H1 (cell line): ENCODE measurements around the gene PTPRG. TPM values are rescaled to one million over a fixed set of nuclear protein-coding genes. Genes with fewer than 3 reads are reported as not detected.

Source experiments
- CTCF ChIA-PET: fragments of 300-600 bp; sonication (Branson Sonifier 250); formaldehyde crosslinking; loops from one replicate; lab custom pipeline; 2021; ENCODE audit not compliant: partially characterized antibody; lab: Charles Lee
- POLR2A ChIA-PET: fragments of 300-600 bp; sonication (Branson Sonifier 250); formaldehyde crosslinking; loops from one replicate; lab custom pipeline; 2021; ENCODE audit warnings: inconsistent platforms; ENCODE audit not compliant: partially characterized antibody; lab: Charles Lee
- DNase-seq, 2 experiments: peaks; one replicate each; pipeline versions ENCODE4 v3.0.0 to v3.0.0-alpha.2; 2010 to 2022; ENCODE audit warnings: low spot score in 2 of 2, low read depth in 1 of 2, mixed read lengths in 1 of 2
- FAIRE-seq: peaks from 2 replicates; lab custom pipeline; 2011; peaks lifted over from hg19 to GRCh38; lab: Jason Lieb, UNC
- H2AFZ ChIP-seq: 2 replicates; pipeline ENCODE4 v1.8.1; 2012; ENCODE audit warnings: low read length, inconsistent platforms
- H2AK5ac ChIP-seq: 2 replicates; pipeline ENCODE4 v1.6.1; 2013; ENCODE audit warnings: low read depth, low read length
- H2BK120ac ChIP-seq: replicated peaks from 2 replicates; pipeline ENCODE3; 2013; ENCODE audit warnings: low read depth, low read length, inconsistent platforms
- H2BK12ac ChIP-seq: 2 replicates; pipeline ENCODE4 v1.6.1; 2013; ENCODE audit warnings: low read depth, low read length
- H2BK15ac ChIP-seq: 2 replicates; pipeline ENCODE4 v1.6.1; 2013; ENCODE audit warnings: low read length
- H2BK20ac ChIP-seq: 2 replicates; pipeline ENCODE4 v1.6.1; 2013; ENCODE audit warnings: low read length
- H2BK5ac ChIP-seq: 2 replicates; pipeline ENCODE4 v1.6.1; 2013; ENCODE audit warnings: low read depth, low read length
- H3K14ac ChIP-seq: 2 replicates; pipeline ENCODE4 v1.6.1; 2013; ENCODE audit warnings: inconsistent platforms; ENCODE audit not compliant: insufficient read length
- H3K18ac ChIP-seq: 2 replicates; pipeline ENCODE4 v1.6.1; 2013; ENCODE audit warnings: low read length; ENCODE audit errors: extremely low read depth
- H3K23ac ChIP-seq: 2 replicates; pipeline ENCODE4 v1.6.1; 2013; ENCODE audit warnings: inconsistent platforms; ENCODE audit not compliant: insufficient read length
- H3K23me2 ChIP-seq: 2 replicates; pipeline ENCODE4 v1.6.1; 2013; ENCODE audit warnings: low read depth, low read length
- H3K27ac ChIP-seq: 2 replicates; pipeline ENCODE4 v1.6.1; 2011; ENCODE audit warnings: low read depth, low read length, inconsistent platforms
- H3K27me3 ChIP-seq, 4 experiments: replicated peaks in 1 of 4; 1 replicate in 1 of 4; 2 replicates in 3 of 4; pipeline versions ENCODE4 v1.6.1 to v1.8.1; 2011 to 2013; ENCODE audit warnings: low read length in 3 of 4, mild to moderate bottlenecking in 3 of 4, inconsistent platforms in 2 of 4, mixed read lengths in 2 of 4, moderate library complexity in 1 of 4; ENCODE audit not compliant: control insufficient read depth in 3 of 4, insufficient read depth in 3 of 4; ENCODE audit errors: extremely low read depth in 1 of 4
- H3K36me3 ChIP-seq, 4 experiments: 2 replicates each; pipeline versions ENCODE4 v1.6.1 to v1.8.1; 2011 to 2013; ENCODE audit warnings: mild to moderate bottlenecking in 4 of 4, low read length in 3 of 4, moderate library complexity in 2 of 4, control low read depth in 1 of 4, inconsistent platforms in 1 of 4; ENCODE audit not compliant: insufficient read depth in 4 of 4, control insufficient read depth in 2 of 4
- H3K4ac ChIP-seq: replicated peaks from 2 replicates; pipeline ENCODE3; 2013; ENCODE audit warnings: low read length, low read depth, mixed read lengths, inconsistent platforms; ENCODE audit not compliant: insufficient read length
- H3K4me1 ChIP-seq, 4 experiments: replicated peaks in 1 of 4; 1 replicate in 1 of 4; 2 replicates in 3 of 4; pipeline versions ENCODE4 v1.6.1 to v1.8.1; 2011 to 2013; ENCODE audit warnings: low read length in 3 of 4, inconsistent platforms in 2 of 4, mixed read lengths in 1 of 4; ENCODE audit not compliant: insufficient read depth in 4 of 4, control insufficient read depth in 3 of 4
- H3K4me2 ChIP-seq, 2 experiments: 2 replicates each; pipeline versions ENCODE4 v1.6.1 to v1.8.1; 2011 to 2013; ENCODE audit warnings: low read depth in 2 of 2, low read length in 2 of 2, control low read depth in 1 of 2, inconsistent platforms in 1 of 2, mild to moderate bottlenecking in 1 of 2; ENCODE audit not compliant: insufficient read depth in 1 of 2
- H3K4me3 ChIP-seq, 4 experiments: fragments of 200-600, 300-600 bp in 1 of 4; sonication (generic), shearing (Covaris generic), sonication (Bioruptor Twin) in 1 of 4; 2 replicates each; pipeline versions ENCODE4 v1.5.1 to v1.8.1; 2011 to 2016; ENCODE audit warnings: low read length in 4 of 4, low read depth in 3 of 4, control low read depth in 2 of 4, inconsistent platforms in 2 of 4, mild to moderate bottlenecking in 2 of 4, mixed read lengths in 1 of 4, moderate library complexity in 1 of 4; ENCODE audit not compliant: insufficient read depth in 2 of 4; ENCODE audit errors: extremely low read depth in 1 of 4
- H3K56ac ChIP-seq: replicated peaks from 2 replicates; pipeline ENCODE3; 2013; ENCODE audit warnings: low read depth, mild to moderate bottlenecking, mixed read lengths, low read length, inconsistent platforms; ENCODE audit not compliant: insufficient read length
- H3K79me1 ChIP-seq: 2 replicates; pipeline ENCODE4 v1.6.1; 2013; ENCODE audit warnings: low read depth, low read length, control low read depth
- H3K79me2 ChIP-seq, 2 experiments: 2 replicates each; pipeline versions ENCODE4 v1.6.1 to v1.8.1; 2012 to 2013; ENCODE audit warnings: low read length in 2 of 2, mild to moderate bottlenecking in 2 of 2, inconsistent platforms in 1 of 2; ENCODE audit not compliant: insufficient read depth in 2 of 2, control insufficient read depth in 1 of 2
- H3K9ac ChIP-seq, 4 experiments: replicated peaks in 1 of 4; 1 replicate in 1 of 4; 2 replicates in 3 of 4; pipeline versions ENCODE4 v1.6.1 to v1.8.1; 2011 to 2013; ENCODE audit warnings: low read depth in 3 of 4, low read length in 3 of 4, control low read depth in 2 of 4, mild to moderate bottlenecking in 2 of 4, moderate library complexity in 2 of 4, inconsistent platforms in 1 of 4; ENCODE audit errors: extremely low read depth in 1 of 4
- H3K9me3 ChIP-seq, 2 experiments: 2 replicates each; pipeline versions ENCODE4 v1.6.1 to v1.8.1; 2012 to 2013; ENCODE audit warnings: mild to moderate bottlenecking in 2 of 2, moderate library complexity in 2 of 2, control low read depth in 1 of 2, inconsistent platforms in 1 of 2, low read depth in 1 of 2, low read length in 1 of 2, mixed read lengths in 1 of 2; ENCODE audit not compliant: insufficient read depth in 2 of 2
- H4K20me1 ChIP-seq, 2 experiments: replicated peaks in 1 of 2; 2 replicates each; pipeline versions ENCODE3 to v1.8.1; 2011 to 2013; ENCODE audit warnings: inconsistent platforms in 2 of 2, low read length in 2 of 2, mild to moderate bottlenecking in 1 of 2; ENCODE audit not compliant: insufficient read depth in 2 of 2, control insufficient read depth in 1 of 2
- H4K5ac ChIP-seq: 2 replicates; pipeline ENCODE4 v1.6.1; 2013; ENCODE audit warnings: low read length, low read depth, mixed read lengths, inconsistent platforms; ENCODE audit not compliant: insufficient read length
- H4K8ac ChIP-seq: 2 replicates; pipeline ENCODE4 v1.8.0; 2013; ENCODE audit warnings: mild to moderate bottlenecking, moderate library complexity, low read length, inconsistent platforms; ENCODE audit not compliant: insufficient read depth; ENCODE audit errors: extremely low read depth
- H4K91ac ChIP-seq: replicated peaks from 2 replicates; pipeline ENCODE3; 2013; ENCODE audit warnings: low read length, mixed read lengths, inconsistent platforms; ENCODE audit not compliant: insufficient read length
- CEBPB ChIP-seq: IDR thresholded peaks from 2 replicates; pipeline ENCODE4 v1.6.1; 2012; ENCODE audit warnings: low read depth, low read length
- CHD1 ChIP-seq: IDR thresholded peaks from 2 replicates; pipeline ENCODE4 v1.6.1; 2012; ENCODE audit warnings: low read depth, low read length, improper control_type of control experiment
- EGR1 ChIP-seq: IDR thresholded peaks from 2 replicates; pipeline ENCODE4 v1.6.1; 2011; ENCODE audit warnings: low read depth, low read length, borderline replicate concordance
- EP300 ChIP-seq, 2 experiments: IDR thresholded peaks; 1 replicate in 1 of 2; 2 replicates in 1 of 2; pipeline ENCODE4 v1.6.1; 2011 to 2012; ENCODE audit warnings: low read depth in 2 of 2, low read length in 2 of 2, mild to moderate bottlenecking in 2 of 2, borderline replicate concordance in 1 of 2, inconsistent platforms in 1 of 2, moderate library complexity in 1 of 2
- HDAC2 ChIP-seq, 2 experiments: fragments of 300-600 bp in 1 of 2; sonication (generic) in 1 of 2; IDR thresholded peaks; 2 replicates each; pipeline ENCODE4 v1.6.1; 2011 to 2012; ENCODE audit warnings: low read depth in 2 of 2, low read length in 2 of 2, mild to moderate bottlenecking in 2 of 2, moderate library complexity in 2 of 2, borderline replicate concordance in 1 of 2, inconsistent platforms in 1 of 2
- MAFK ChIP-seq: IDR thresholded peaks from 2 replicates; pipeline ENCODE4 v1.6.1; 2012; ENCODE audit warnings: low read depth, mild to moderate bottlenecking, improper control_type of control experiment, low read length
- POLR2AphosphoS5 ChIP-seq: IDR thresholded peaks from 2 replicates; pipeline ENCODE4 v1.6.1; 2011; ENCODE audit warnings: low read depth, low read length
- RBBP5 ChIP-seq: IDR thresholded peaks from 2 replicates; pipeline ENCODE4 v1.7.1; 2012; ENCODE audit warnings: low read depth, mild to moderate bottlenecking, inconsistent platforms, low read length, moderate library complexity, borderline replicate concordance
- SAP30 ChIP-seq: fragments of 300-600 bp; sonication (generic); IDR thresholded peaks from 2 replicates; pipeline ENCODE4 v1.7.1; 2012; ENCODE audit warnings: low read length, moderate library complexity, mild to moderate bottlenecking, inconsistent platforms; ENCODE audit not compliant: insufficient read depth, insufficient replicate concordance
- SP2 ChIP-seq: IDR thresholded peaks from 2 replicates; pipeline ENCODE4 v1.6.1; 2012; ENCODE audit warnings: mild to moderate bottlenecking, low read length, inconsistent platforms
- SRF ChIP-seq: IDR thresholded peaks from 2 replicates; pipeline ENCODE4 v1.6.1; 2011; ENCODE audit warnings: mild to moderate bottlenecking, low read depth, low read length, moderate library complexity
- TAF7 ChIP-seq: optimal IDR thresholded peaks from 2 replicates; pipeline ENCODE3; 2011; ENCODE audit warnings: low read depth, mild to moderate bottlenecking, inconsistent platforms, low read length, moderate library complexity, borderline replicate concordance
- TEAD4 ChIP-seq: IDR thresholded peaks from 2 replicates; pipeline ENCODE4 v1.6.1; 2012; ENCODE audit warnings: low read depth, low read length, inconsistent platforms, mixed read lengths
- WGBS, 2 experiments: shearing (Covaris generic) in 1 of 2; methylation state at CpG; one replicate each; pipeline versions ENCODE4 v1.1.6 to v1.1.7; 2013 to 2015; ENCODE audit warnings: low lambda C conversion rate in 2 of 2, mixed read lengths in 2 of 2, inconsistent platforms in 1 of 2, low coverage in 1 of 2, missing lambda C conversion rate in 1 of 2; ENCODE audit not compliant: insufficient replicate concordance in 2 of 2, insufficient coverage in 1 of 2, insufficient read length in 1 of 2; ENCODE audit errors: extremely low coverage in 1 of 2, missing lambda C conversion rate in 1 of 2; 5-methylcytosine and 5-hydroxymethylcytosine counted together
- polyA plus RNA-seq, 7 experiments: library from polyadenylated mRNA; depleted of rRNA in 3 of 7; stranded (reverse) in 5 of 7; unstranded in 2 of 7; fragments of >200 nt in 5 of 7; fragments of 200-250 nt in 2 of 7; gene quantifications; 1 replicate in 5 of 7; 2 replicates in 1 of 7; 4 replicates in 1 of 7; pipeline versions ENCODE4 v1.2.1 to v1.2.3, GENCODE V29; 2011 to 2013; ENCODE audit warnings: missing spikeins in 2 of 7, mixed read lengths in 2 of 7
- total RNA-seq: library from RNA; stranded (reverse); fragmentation: NEBNext Ultra II Directional; extraction: Animal tissue kit (Norgen Biotek cat#: 25700); gene quantifications from 2 replicates; pipeline ENCODE4 v1.2.1, GENCODE V29; 2021
- TF ChIP-seq, protein P1 (sequence below): IDR thresholded peaks from 2 replicates; pipeline ENCODE4 v1.6.1; 2012; ENCODE audit warnings: inconsistent platforms

PTPRG gene
- total and polyA plus RNA-seq, 2 of the 8 experiments (the other 6 are each of a cell fraction or from before 2014, with no cell fraction given) = 23.3 to 96.2 TPM

DNA sequence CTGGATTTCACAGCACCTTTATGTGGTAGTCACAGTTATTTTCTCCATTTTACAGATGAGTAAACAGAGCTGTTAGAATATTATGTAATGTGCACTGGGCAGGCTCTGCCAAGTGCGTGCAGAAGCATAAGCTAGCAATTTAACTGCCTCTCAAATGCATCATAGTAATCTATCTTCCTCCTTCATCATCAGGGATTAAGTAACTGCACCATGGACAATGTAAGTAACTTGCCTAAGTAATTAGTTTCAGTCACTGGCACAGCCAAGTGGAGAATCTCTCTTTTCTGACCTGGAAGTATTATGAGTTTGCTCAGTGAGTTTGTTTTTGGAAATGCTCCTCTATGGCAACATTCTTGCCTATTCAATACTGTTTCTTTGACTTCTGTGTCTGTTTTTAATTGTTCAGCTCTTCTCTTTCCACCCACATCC lies 260.5 kb downstream of the PTPRG start:
- Histone ChIP-seq H3K56ac (no peak overlapping the region), H2AFZ (no peak overlapping the region), H4K20me1 (peaks cover 3 to 8% of the 10 kb centered on the region in 2 experiments), H2BK120ac (no peak overlapping the region), H4K5ac (no peak overlapping the region), H3K9me3 (peaks cover 0 to 4% of the 10 kb centered on the region in 2 experiments; a peak in 1 of 4 replicates), H3K23me2 (no peaks in the 10 kb centered on the region), H3K23ac (no peak overlapping the region), H3K14ac (no peak overlapping the region), H4K91ac (no peak overlapping the region), H3K4me2 (no peak overlapping the region), H3K36me3 (no peaks in the 10 kb centered on the region), H3K9ac (no peak overlapping the region), H2BK20ac (no peak overlapping the region), H2BK12ac (no peak overlapping the region), H3K4me3 (no peak overlapping the region), H2BK5ac (no peak overlapping the region), H3K27me3 (no peaks in the 10 kb centered on the region), H3K79me1 (peaks cover under 1% of the 10 kb centered on the region), H3K79me2 (peaks cover 3 to 80% of the 10 kb centered on the region in 2 experiments), H3K4ac (no peak overlapping the region), H2AK5ac (no peak overlapping the region), H3K4me1 (no peaks in the 10 kb centered on the region), H4K8ac (no peak overlapping the region), H3K27ac (no peak overlapping the region), H3K18ac (no peak overlapping the region), H2BK15ac (no peak overlapping the region)
- FAIRE-seq (no peak), DNase-seq (no peak)
- POLR2A ChIA-PET = no interaction called here
- WGBS, 2 experiments = 100% methylated on average over 1 of the region's 1 CpG; no CpG with 5 or more reads in 1 of the 2 experiments
- CTCF ChIA-PET = interaction anchor here (2.0 kb wide), 1 partner anchor 11 kb away, joined by 5 read pairs; no protein-coding TSS in a partner anchor
- no peak for TF ChIP-seq MAFK
- TF ChIP-seq SP2 = no peak
- TF ChIP-seq CHD1 = no peak
- no peak for TF ChIP-seq SAP30
- no peak for TF ChIP-seq EP300 (IDR thresholded peaks at IDR 0.05; ENCODE audit: borderline replicate concordance in 1 of 2, low read depth in 2 of 2, low read length in 2 of 2)
- no peak for TF ChIP-seq TEAD4
- no peak for TF ChIP-seq TAF7
- TF ChIP-seq HDAC2 (IDR thresholded peaks at IDR 0.05; ENCODE audit: borderline replicate concordance in 1 of 2, low read depth in 2 of 2, low read length in 2 of 2) = no peak
- TF ChIP-seq CEBPB = no peak
- TF ChIP-seq POLR2AphosphoS5 = no peak
- TF ChIP-seq RBBP5 = no peak
- TF ChIP-seq, protein P1, sequence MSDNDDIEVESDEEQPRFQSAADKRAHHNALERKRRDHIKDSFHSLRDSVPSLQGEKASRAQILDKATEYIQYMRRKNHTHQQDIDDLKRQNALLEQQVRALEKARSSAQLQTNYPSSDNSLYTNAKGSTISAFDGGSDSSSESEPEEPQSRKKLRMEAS = no peak
- no peak for TF ChIP-seq SRF
- TF ChIP-seq EGR1 = no peak
